ENCODE data around the gene ATOH8.

DNA sequence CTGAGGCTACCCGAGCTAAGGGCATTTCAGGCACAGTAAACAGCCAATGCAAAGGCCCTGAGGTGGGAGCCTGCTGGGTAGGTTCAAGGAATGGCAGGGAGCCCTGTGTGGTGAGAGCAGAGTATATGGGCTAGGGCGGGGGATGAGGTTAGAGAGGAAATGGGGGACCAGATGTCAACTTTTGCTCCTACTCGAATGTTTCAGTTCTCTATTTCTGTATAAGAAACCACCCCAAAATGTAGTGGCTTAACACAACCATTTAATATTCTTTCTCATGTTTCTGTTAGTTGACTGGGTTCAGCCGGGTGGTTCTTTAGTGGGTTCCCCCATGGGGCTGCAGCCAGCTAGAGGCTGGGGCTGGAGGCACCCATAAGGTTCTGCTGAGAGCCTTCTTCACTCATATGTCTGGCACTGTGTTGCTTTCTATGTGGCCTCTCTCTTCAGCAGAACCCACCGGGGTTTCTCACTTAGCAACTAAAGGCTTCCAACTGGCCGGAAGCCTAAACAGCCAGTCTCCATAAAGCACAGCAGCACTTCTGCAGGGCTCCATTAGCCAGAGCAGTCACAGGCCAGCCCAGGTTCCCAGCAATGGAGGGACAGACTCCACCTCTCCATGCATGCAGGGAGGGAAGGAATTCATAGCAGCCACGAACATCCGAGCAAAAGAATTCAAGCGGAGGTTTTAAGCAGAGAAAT is 5.6 kb upstream of the ATOH8 start:
- TF ChIP-seq POLR2A (IDR thresholded peaks at IDR 0.05): no peak
- TF ChIP-seq, protein P1, sequence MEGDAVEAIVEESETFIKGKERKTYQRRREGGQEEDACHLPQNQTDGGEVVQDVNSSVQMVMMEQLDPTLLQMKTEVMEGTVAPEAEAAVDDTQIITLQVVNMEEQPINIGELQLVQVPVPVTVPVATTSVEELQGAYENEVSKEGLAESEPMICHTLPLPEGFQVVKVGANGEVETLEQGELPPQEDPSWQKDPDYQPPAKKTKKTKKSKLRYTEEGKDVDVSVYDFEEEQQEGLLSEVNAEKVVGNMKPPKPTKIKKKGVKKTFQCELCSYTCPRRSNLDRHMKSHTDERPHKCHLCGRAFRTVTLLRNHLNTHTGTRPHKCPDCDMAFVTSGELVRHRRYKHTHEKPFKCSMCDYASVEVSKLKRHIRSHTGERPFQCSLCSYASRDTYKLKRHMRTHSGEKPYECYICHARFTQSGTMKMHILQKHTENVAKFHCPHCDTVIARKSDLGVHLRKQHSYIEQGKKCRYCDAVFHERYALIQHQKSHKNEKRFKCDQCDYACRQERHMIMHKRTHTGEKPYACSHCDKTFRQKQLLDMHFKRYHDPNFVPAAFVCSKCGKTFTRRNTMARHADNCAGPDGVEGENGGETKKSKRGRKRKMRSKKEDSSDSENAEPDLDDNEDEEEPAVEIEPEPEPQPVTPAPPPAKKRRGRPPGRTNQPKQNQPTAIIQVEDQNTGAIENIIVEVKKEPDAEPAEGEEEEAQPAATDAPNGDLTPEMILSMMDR (IDR thresholded peaks at IDR 0.05): no peak
